Activated gamma-delta T cell treated with Interleukin-2 at 50 U/mL for 16 hours (primary cell): ENCODE measurements around the gene DHRS7C.

Experiments used
- DNase-seq: peaks from one replicate; pipeline ENCODE4 v3.0.0-alpha.2; 2020

DHRS7C gene

GRCh38 chr17:9790889-9791876 lies at the start of gene DHRS7C:
Gene DHRS7C (minus strand): TSS chr17:9791592. CDS start chr17:9791284, 308 bp downstream.
- no peak for DNase-seq

GRCh38 chr17:9839433-9839832 lies 48.0 kb upstream of the DHRS7C start:
- DNase-seq: no peak

GRCh38 chr17:9837551-9838471 lies 46.4 kb upstream of the DHRS7C start:
- DNase-seq: no peak

- no peak for DNase-seq
Measured at GRCh38 chr17:9833922-9834321, 42.5 kb upstream of the DHRS7C start.

GRCh38 chr17:9830711-9831110 lies 39.3 kb upstream of the DHRS7C start:
- no peak for DNase-seq

- DNase-seq: no peak
Measured at GRCh38 chr17:9829343-9829742, 38.0 kb upstream of the DHRS7C start.

- no peak for DNase-seq
Measured at GRCh38 chr17:9828296-9829295, 37.2 kb upstream of the DHRS7C start.

GRCh38 chr17:9825641-9826150 lies 34.3 kb upstream of the DHRS7C start, which contains the start of gene GLP2R:
Gene GLP2R (plus strand): TSS chr17:9825924. CDS start chr17:9826064, 140 bp downstream.
- no peak for DNase-seq

- DNase-seq: no peak
Measured at GRCh38 chr17:9824797-9825338, 33.5 kb upstream of the DHRS7C start.

GRCh38 chr17:9824094-9824493 lies 32.7 kb upstream of the DHRS7C start:
- DNase-seq: no peak

GRCh38 chr17:9821921-9822320 lies 30.5 kb upstream of the DHRS7C start, which contains the start of gene GSG1L2:
Gene GSG1L2 (minus strand): TSS chr17:9822079. CDS start chr17:9822071, 8 bp downstream.
- no peak for DNase-seq

GRCh38 chr17:9820448-9820847 lies 29.1 kb upstream of the DHRS7C start:
- DNase-seq: no peak

- no peak for DNase-seq
Measured at GRCh38 chr17:9818760-9819159, 27.4 kb upstream of the DHRS7C start.

- DNase-seq: no peak
Measured at GRCh38 chr17:9817086-9817485, 25.7 kb upstream of the DHRS7C start.

- no peak for DNase-seq
Measured at GRCh38 chr17:9816472-9816871, 25.1 kb upstream of the DHRS7C start.

- DNase-seq: no peak
Measured at GRCh38 chr17:9814337-9814945, 23.0 kb upstream of the DHRS7C start.

- no peak for DNase-seq
Measured at GRCh38 chr17:9813166-9813565, 21.8 kb upstream of the DHRS7C start.

- no peak for DNase-seq
Measured at GRCh38 chr17:9811537-9811936, 20.1 kb upstream of the DHRS7C start.

GRCh38 chr17:9811086-9811485 lies 19.7 kb upstream of the DHRS7C start:
- no peak for DNase-seq

- no peak for DNase-seq
Measured at GRCh38 chr17:9810100-9810949, 18.9 kb upstream of the DHRS7C start.
